Measurements from ENCODE around the gene ZNF845. TPM values are rescaled to one million over a fixed set of nuclear protein-coding genes. Genes with fewer than 3 reads are reported as not detected.
"Not testable (repeated sequence)": the region's sequence is repeated elsewhere in the genome, so short reads cannot be mapped to it uniquely, and the experiment has no call there.

Gene ZNF845
- total RNA-seq (2014; rRNA removed) = 8.5 and 9.8 TPM in 2 replicates
- 1.6 TPM for polyA plus RNA-seq (2012)

DNA sequence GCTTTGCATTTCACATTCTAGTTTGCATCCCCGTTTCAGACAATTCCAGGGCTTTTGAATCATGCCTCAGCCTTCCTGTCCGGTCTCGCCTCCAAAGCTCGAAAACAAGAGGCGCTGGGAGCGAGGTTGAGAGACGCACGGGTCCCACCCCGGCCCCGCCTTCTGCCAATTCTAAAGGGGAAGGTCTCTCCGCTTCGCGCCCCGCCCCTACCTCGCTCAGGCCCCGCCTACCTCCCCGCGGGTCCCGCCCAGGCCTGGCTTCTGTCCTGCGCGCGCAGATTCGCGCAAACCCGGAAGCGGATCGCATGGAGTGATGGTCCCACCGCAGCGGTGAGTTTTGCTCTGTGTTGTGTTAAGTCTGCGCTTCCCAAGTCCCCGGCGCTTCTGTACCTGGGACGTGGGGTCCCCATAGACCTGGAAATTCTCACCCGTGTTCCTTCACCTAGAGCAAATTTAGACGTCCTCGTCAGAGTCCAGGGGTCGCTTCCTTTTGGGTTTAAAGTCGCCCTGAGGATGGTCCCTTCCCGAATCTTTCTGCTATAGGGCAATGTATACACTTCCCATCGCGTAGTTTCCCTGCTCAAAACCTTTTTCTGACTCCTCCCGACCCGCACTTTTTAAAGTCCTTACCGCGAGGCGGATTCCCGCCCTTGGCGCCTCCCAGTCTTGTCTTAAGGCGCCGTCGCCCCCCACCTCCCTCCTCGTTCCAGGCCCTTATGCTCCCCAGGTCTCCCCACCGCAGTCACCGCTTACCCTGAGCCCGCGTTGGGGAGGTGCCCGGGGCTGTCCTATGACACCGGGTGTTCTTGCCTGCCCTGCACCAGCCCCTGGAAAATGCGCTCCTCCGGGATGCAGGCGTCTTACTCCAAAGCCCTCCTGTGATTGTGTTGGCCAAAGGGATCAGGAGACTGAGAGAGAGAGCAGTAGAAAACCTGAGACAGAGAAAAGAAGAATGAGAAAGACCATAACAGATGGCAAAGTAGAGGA, at the start of gene ZNF845:
Gene ZNF845 (plus strand): TSS at position 287 of the 987 bp plus-strand sequence. CDS start 7,559 bp downstream, outside the sequence.
- peak; percentile 88 for DNase-seq (ENCODE audit: low read depth)

DNA sequence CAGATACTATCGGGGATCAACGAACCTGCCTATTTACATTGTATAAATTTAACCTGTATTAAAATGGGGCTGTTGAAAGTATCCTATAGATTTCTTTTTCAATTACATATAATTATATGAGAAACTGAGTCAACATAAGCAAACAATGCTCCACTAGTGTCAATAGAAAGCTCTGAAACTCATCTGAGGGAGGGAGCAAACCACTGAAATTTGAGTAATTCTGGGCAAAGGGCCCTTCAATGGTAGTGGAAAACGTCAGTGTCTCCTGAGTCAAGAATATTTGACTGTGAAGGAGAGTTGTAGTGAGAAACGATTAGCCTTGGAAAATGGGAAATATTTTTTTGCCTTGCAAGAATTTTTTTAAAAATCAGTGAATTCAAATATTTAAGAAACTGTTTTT, 48.5 kb upstream of the ZNF845 start:
- no peak for DNase-seq (ENCODE audit: low read depth)

DNA sequence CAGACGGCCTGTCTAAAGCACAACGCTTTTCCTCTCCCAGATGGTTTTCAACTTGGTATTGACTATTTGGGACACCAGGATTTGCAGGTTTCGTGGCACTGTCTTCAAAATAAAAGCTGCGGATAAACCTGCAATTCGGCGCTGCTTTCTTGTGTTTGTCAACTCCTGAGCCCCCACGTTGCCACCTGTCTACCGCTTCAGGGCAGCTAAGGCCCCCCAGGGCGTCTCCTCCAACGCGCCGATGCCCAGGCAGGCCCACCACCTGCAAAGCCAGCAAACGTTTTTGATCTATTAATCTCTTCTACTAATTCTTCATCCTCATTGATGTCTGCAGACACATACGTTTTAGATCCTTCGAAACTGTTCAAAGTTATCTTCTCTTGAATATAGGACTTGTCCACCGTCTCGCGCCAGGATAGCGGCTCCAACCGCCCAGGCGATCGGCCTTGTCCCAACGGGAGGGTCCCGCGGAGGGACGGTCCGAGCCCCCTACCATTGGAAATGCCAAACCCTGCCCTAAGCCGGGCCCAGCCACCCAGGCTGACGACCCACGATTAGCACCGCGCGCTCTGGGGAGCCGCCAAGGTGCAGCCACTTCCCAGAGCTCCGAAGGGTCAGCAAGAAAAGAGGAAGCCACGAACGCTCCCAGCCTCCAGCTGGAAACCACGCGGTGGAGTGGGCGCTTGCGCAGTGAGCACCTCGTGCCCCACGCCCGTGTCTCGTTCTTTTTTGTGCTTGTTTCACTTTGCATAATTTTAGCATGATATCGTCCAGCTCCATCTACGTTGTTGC, 42.6 kb upstream of the ZNF845 start:
- DNase-seq (ENCODE audit: low read depth) = no peak

DNA sequence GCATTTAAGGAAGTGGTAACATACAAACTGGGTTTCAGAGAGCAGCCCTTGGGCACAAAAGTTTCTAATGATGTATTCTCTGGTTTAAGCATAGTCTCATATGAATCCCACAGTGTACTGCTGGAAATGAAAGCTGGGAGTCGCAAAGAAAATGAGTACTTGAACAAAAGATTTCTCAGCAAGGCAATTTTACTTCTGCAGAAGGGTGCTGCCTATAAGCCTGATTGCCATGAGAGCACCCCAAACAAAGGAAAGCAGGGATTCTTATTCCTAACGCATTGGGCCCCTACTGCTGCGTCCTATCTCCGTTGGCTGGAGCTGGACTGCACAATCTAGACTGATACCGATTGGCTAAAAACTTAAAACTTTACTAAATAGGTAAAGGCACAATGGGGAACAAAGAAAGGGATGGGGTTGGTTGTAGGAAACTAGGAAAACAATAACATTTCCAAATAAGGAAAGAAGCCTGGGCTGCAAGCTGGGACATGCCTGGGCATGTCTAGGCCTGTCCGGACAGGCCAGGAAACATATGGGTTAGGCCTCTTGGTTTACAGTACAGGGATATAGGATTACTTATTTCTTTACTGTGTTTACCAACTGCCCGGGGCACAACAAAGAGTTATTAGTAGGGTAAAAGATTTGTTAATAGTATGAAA, 38.6 kb upstream of the ZNF845 start:
- peak; percentile 19 for DNase-seq (ENCODE audit: low read depth)

DNA sequence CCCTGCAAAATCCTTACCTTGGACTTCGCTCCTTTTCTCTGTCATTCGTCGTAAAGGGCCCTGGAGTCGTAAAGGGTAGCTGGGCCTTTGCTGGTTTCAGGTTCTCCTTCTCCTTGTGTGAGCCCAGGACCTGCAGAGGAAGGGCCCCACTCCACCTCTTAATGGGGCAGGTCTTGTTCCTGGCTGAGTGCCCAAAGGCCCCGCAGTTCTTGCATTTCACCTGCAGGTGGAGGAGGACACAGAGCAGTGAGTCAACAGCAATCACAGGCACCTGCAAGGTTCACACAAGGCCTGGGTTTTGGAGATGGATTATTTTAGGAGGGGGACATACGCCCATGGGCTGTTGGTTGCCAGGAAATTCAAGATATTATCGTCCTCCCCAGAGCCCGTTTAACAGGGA, 32.2 kb upstream of the ZNF845 start:
- not testable (repeated sequence) for DNase-seq (ENCODE audit: low read depth)

DNA sequence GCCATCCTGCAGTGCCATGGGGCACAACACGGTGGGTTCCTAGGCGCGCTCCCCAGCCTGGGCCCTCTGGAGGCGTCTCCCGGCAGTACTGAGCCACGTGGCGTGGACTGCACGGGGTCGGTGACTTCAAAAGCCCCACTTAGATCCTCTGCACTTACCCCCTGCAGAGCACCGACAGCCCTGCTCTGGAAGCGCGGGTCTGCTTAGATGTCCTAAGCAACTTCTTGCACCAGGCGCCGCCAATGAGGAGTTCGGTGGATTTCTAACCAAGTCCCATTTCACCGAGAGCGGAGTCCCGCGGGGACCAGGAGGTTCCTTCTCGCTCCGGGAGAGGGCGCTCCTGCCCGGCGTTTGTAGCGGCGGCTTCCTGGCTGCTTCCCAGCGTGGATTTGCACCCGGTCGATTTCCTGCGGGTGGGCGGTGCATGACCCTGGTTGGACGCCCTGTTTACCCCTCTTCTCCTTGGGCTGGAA, 25.2 kb upstream of the ZNF845 start:
- DNase-seq (ENCODE audit: low read depth) = no peak

DNA sequence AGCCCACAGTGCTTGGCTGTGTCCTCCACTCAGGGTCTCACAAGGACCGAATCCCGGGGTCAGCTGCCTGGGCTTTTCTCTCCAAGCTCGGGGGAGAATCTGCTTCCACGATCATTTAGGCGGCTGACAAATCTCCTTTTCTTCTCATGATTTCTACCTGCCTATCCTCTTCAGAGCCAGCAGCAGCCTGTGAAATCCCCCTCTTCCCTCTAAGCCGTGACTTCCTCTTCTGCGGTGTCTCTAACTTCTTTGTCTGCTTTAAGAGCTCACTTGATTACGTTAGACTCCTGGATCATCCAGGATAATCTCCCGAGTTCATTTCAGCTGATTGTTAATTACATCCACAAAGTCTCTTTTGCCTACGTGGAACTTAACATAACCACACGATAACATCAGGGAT, 22.5 kb upstream of the ZNF845 start:
- DNase-seq (ENCODE audit: low read depth) = no peak

DNA sequence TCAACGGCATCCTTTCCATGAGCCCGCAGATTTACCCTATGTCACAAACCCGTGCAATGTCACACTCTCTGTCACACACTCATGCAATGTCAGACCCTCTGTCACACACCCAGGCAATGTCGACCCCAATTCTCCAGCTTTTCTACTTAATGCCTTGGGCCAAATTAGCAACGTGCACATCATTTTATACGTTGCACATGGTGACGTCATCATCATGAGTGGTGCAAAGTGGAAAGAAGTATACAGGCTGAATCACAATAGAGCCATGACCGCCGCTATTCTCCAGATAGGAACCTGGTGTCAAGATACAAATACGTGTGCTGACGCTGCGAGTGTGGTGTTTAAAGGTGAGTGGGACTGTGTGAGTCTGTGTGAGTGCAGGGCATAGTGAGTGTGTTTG, 21.7 kb upstream of the ZNF845 start:
- DNase-seq (ENCODE audit: low read depth) = no peak

DNA sequence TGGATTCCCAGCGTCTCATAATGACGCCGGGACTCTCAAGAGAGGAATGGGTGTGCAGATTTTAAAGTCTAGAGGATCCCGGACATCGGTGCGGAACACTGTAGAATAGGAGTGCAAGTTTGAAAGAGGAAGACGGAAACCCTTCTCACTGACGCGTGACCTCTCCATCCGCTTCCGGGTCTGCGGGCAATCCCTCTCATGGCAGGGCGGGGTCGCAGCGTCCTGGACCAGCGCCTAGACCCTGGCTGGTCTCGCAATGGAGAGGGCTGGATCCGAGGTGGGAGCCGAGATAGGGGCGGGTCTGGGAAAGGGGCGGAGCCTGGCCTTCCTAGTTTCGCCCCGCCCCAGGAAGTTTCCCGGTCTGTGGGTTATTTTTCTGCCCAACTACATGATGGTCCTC, 4.6 kb upstream of the ZNF845 start:
- no peak for DNase-seq (ENCODE audit: low read depth)

DNA sequence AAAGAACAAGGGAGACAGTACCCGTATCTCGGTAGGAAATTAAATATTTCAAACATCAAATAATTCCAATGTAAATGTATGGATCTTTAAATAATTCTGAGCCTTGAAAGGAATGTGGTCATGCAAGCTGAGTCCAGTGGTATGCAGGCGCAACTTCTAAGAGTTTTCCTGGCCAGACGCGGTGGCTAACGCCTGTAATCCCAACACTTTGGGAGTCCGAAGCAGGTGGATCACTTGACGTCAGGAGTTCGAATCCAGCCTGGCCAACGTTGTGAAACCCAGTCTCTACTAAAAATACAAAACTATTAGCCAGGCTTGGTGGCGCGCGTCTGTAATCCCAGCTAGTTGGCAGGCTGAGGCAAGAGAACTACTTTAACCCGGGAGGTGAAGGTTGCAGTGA, 1.1 kb upstream of the ZNF845 start:
- no peak for DNase-seq (ENCODE audit: low read depth)

DNA sequence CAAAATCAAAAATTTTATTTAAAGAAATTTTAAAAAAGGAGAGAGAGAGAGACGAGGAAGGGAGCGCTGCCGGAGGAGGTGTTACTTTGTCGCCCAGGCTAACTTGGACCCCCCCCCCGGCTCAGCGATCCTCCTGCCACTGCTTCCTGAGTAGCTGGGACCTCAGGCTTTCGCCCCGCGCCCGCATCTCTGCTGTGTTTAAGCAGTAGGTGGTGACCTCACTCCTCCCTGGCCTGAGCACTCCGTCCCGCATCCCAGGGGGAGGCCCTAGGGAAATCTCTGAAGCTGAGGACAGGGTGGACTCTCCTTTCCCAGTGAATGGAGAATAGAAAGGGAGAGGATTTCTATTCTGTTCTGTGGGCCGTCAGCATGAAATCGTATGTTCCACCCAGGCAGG, 485 bp upstream of the ZNF845 start:
- no peak for DNase-seq (ENCODE audit: low read depth)

DNA sequence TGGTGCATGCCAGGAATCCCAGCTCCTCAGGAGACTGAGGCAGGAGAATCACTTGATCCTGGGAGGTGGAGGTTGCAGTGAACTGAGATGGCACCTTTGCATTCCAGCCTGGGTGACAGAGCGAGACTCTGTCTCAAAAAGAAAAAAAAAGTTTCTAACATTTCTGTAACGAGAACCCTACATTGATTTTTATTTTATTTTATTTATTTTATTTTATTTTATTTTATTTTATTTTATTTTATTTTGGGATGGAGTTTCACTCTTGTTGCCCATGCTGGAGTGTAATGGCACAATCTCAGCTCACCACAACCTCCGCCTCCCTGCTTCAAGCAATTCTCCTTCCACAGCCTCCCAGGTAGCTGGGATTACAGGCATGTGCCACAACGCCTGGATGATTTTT, 10.9 kb downstream of the ZNF845 start:
- not testable (repeated sequence) for DNase-seq (ENCODE audit: low read depth)

DNA sequence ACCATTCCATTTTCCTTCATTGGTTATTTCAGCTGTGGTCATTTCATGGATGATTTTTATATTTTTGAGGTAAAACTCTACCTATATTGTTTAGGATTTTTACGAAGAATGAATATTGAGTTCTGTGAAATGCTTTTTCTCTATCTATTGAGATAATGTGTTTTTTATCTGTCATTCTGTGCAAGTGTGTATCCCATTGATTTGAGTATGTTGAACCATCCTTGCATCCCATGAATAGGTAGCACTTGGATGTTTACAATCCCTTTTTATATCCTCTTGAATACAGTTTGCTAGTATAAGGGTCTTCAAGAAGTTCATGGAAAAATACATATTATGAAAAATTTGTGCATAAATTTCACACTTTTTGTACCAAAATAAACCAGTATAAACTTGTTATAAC, 22.2 kb downstream of the ZNF845 start:
- no peak for DNase-seq (ENCODE audit: low read depth)

DNA sequence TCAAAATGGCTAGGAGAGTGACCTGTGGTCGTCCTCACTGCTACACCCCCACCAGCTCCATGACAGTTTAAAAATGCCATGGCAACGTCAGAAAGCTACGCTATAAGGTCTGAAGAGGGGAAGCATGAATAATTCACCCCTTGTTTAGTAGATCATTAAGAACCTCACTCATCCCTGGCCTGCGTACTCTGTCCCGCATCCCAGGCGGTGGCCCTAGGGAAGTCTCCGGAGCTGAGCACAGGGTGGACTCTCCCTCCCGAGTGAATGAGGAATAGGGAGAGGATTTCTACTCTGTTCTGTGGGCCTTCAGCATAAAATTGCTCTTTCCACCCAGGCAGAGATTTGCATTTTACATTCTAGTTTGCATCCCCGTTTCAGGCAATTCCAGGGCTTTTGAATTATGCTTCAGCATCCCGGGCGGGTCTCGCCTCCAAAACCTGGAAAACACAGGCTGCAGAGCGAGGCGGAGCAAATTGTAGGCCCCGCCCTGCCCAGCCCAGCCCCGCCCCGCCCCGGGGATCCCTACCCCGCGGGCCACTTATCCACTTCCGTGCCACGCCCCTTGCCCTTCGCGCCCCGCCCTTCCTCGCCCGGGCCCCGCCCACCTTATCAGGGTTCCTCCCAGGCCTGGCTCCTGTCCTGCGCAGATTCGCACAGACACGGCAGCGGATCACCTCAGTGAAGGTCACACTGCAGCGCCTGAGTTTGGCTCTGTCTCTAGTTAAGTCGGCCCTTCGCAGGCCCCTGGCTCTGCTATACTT, 24.5 kb downstream of the ZNF845 start:
- no peak for DNase-seq (ENCODE audit: low read depth)

DNA sequence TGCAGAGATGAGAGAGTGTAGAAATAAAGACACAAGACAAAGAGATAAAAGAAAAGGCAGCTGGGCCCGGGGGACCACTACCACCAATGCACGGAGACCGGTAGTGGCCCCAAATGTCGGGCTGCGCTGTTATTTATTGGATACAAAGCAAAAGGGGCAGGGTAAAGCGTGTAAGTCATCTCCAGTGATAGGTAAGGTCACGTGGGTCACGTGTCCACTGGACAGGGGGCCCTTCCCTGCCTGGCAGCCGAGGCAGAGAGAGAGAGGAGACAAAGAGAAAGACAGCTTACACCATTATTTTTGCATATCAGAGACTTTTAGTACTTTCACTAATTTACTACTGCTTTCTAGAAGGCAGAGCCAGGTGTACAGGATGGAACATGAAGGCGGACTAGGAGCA, 26.5 kb downstream of the ZNF845 start:
- DNase-seq (ENCODE audit: low read depth) = not testable (repeated sequence)

DNA sequence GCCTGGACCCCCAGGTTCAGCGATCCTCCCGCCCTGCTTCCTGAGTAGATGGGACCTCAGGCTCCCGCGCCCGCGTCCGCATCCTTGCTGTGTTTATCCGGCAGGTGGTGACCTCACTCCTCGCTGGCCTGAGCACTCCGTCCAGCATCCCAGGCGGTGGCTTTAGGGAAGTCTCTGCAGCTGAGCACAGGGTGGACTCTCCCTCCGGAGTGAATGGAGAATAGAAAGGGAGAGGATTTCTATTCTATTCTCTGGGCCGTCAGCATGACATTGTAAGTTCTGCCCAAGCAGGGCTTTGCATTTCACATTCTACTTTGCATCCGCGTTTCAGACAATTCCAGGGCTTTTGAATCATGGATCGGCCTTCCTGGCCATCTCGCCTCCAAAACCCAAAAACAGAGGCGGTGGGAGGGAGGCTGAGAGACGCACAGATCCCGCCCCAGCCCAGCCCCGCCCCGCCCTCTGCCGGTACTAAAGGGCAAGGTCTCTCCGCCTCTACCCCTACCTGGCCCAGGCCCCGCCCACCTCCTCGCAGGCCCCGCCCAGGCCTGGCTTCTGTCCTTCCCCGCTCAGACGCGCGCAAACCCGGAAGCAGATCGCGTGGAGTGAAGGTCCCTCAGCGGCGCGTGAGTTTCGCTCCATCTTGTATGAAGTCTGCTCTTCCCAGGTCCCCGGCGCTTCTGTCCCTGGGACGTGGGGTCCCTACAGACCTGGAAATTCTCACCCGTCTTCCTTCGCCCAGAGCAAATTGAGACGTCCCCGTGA, 31.8 kb downstream of the ZNF845 start, which contains the start of gene ZNF525:
Gene ZNF525 (plus strand): TSS at position 572 of the 765 bp plus-strand sequence. CDS start 6,577 bp downstream, outside the sequence.
- DNase-seq (ENCODE audit: low read depth) = peak; percentile 73

DNA sequence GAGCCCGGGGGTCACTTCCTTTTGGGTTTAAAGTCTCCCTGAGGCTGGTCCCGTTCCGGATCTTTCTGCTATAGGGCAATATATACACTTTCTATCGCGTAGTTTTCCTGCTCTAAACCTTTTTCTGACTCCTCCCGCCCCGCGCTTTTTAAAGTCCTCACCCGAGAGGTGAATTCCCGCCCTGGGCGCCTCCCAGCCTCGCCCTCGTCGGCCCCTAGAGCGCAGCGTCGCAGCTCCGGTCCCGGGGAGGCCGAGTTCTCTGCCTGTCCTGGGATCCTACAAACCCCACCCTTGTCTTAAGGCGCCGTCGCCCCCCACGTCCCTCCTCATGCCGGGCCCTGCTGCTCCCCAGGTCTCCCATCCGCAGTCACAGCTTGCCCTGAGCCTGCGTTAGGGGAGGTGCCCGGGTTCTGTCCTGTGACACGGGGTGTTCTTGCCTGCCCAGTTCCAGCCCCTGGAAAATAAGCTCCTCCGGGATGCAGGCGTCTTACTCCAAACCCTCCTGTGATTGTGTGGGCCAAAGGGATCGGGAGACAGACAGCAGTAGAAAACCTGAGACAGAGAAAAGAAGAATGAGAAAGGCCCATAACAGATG, 32.4 kb downstream of the ZNF845 start:
- DNase-seq (ENCODE audit: low read depth) = no peak

DNA sequence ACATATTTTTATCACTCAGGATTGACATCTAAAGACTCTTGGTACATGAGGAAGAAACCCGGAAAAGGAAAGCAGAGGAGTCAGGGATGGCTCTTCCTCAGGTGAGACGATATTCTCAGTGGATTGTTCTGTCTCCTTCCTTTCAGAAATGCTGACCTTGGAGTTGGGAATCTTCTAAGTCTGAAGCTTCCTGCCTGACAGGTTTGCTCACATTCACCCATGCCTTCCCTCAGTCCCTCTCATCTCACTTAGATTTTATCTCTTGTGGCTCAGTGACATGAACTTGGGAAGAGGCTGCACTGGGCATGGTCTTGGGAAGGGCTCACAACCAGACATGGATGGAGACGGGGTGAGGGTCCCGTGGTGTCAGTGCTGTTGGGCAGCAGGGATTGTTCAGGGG, 38.6 kb downstream of the ZNF845 start:
- DNase-seq (ENCODE audit: low read depth) = no peak

DNA sequence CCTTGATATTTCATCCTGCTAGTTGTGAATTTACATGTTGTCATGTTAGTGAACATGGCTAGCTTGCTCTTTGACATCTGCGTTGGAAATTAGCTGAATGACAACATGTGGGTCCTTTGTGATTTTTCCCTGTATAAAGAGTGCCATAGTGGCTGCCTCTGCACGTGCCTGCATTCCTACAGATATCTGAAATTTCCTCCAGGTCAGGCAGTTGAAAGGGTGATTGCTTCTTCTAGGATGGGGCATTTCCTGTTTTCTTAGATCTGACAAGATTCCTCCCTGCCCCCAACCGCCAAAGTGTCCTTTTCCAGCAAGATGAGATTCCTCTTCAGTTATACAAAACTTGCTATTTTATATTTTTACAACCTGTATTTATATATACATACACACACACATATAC, 40.7 kb downstream of the ZNF845 start:
- DNase-seq (ENCODE audit: low read depth) = no peak

DNA sequence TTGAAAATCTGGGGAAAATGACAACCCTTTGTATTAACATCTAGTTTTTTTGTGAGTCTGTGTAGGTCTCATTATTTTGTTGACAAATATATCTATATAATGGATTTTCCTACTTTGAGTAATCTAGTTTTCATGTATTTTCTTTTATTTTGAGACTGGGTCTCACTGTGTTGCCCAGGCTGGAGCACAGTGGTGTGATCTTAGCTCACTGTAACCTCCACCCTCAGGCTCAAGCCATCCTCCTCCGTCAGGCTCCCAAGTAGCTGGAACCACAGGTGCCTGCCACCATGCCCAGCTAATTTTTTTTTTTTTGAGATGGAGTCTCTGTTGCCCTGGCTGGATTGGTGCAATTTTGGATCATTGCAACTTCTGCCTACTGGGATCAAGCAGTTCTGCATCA, 41.2 kb downstream of the ZNF845 start:
- DNase-seq (ENCODE audit: low read depth) = no peak

Data from LHCN-M2 (cell line).